ENCODE data around the gene CCNQ. TPM values are rescaled to one million over a fixed set of nuclear protein-coding genes. Genes with fewer than 3 reads are reported as not detected.

The CCNQ gene
- total and polyA plus RNA-seq, 10 of the 15 experiments (the other 5 are each of a cell fraction or from before 2014, with no cell fraction given): 0.45 to 36.2 (median 18.2) TPM

DNA sequence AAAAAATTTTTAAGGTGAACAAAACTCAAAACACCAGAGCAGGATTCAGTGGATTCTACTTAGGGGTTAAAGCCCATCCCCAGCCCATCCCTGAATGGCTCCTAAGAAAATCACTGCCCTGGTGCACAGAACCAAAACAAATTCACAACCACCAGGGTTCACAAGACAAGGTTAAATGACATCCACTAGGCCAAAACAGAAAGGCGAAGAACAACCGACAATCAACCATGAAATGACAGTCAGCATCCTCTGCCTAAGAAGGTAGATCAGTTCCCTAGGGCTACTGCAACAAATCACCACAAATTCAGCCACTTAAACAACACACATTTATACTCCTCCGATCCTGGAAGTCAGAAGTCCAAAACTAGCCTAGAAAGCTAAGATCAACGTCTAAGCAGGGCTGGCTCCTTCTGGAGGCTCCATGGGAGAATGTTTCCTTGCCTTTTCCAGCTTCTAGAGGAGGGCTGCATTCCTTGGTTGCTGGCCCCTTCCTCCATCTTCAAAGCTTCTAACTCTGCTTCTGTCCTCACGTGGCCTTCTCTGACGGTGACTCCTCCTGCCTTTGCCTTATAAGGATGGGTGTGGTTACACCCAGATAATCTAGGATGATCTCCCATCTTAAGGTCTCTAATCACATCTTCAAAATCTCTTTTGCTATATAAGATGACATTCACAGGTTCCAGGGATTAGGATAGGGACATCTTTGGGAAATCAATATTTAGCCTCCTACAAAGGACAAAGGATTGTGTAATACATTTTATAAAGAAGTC, 1.8 kb downstream of the CCNQ start:
- TF ChIP-seq POLR2A (IDR thresholded peaks at IDR 0.05; ENCODE audit: low read depth, low read length) (no peak), SRF (IDR thresholded peaks at IDR 0.05; ENCODE audit: low read depth in 2 of 2, low read length in 2 of 2) (peak; percentile 36 to 76; a peak in 2 of 4 replicates), SPI1 (IDR thresholded peaks at IDR 0.05; ENCODE audit: borderline replicate concordance, insufficient read depth, low read depth, low read length) (peak; percentile 5; the same call in 1 of the 2 replicates), YBX1 (IDR thresholded peaks at IDR 0.05) (no peak), SMAD5 (IDR thresholded peaks at IDR 0.05; ENCODE audit: low read depth) (no peak), RELB (IDR thresholded peaks at IDR 0.05; ENCODE audit: low read depth) (no peak)
- TF ChIP-seq, protein P1, sequence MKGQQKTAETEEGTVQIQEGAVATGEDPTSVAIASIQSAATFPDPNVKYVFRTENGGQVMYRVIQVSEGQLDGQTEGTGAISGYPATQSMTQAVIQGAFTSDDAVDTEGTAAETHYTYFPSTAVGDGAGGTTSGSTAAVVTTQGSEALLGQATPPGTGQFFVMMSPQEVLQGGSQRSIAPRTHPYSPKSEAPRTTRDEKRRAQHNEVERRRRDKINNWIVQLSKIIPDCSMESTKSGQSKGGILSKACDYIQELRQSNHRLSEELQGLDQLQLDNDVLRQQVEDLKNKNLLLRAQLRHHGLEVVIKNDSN (IDR thresholded peaks at IDR 0.05; ENCODE audit: borderline replicate concordance, extremely low read length, insufficient read depth, low read depth, low read length): peak; percentile 22
- no peaks in the 10 kb centered on the region; the same call in 1 of the 2 replicates for H3K4me1 ChIP-seq (ENCODE audit: control insufficient read depth, insufficient read depth, low read length)
- peaks cover 14% of the 10 kb centered on the region for H3K79me2 ChIP-seq (ENCODE audit: control insufficient read depth, insufficient read depth, low read length)
- POLR2A ChIA-PET: interaction anchor here (0.9 kb wide), 1 partner anchor 656 kb away, joined by 4 read pairs; no protein-coding TSS in a partner anchor
- no peaks in the 10 kb centered on the region for H3K27me3 ChIP-seq (replicated peaks in 1 of 2; ENCODE audit: control insufficient read depth in 2 of 2, insufficient read depth in 2 of 2, low read length in 1 of 2)
- H3K4me3 ChIP-seq: peak overlapping the region; percentile 68
- DNase-seq (ENCODE audit: low read depth, low spot score) (no peak), FAIRE-seq (no peak), ATAC-seq (peak; percentile 43)
- no peaks in the 10 kb centered on the region; a peak in 1 of 4 replicates for H3K36me3 ChIP-seq (ENCODE audit: control insufficient read depth in 2 of 2, insufficient read depth in 2 of 2, low read length in 1 of 2)
- WGBS (ENCODE audit: insufficient coverage, insufficient replicate concordance, low lambda C conversion rate, missing lambda C conversion rate): 38% methylated on average over 6 of the region's 6 CpGs
- SMC1A ChIA-PET (ENCODE audit: uncharacterized antibody, unreplicated experiment): interaction anchor here (0.8 kb wide), 1 partner anchor 11 kb away, joined by 3 read pairs; no protein-coding TSS in a partner anchor
- intact Hi-C loops (cut with micrococcal nuclease; ENCODE audit: unreplicated experiment): no loop called here
- H3K27ac ChIP-seq (ENCODE audit: control insufficient read depth, insufficient read depth): no peak overlapping the region
- peak overlapping the region; percentile 7 for H3K9ac ChIP-seq (ENCODE audit: control insufficient read depth, insufficient read depth, low read length)
- RAD21 ChIA-PET (ENCODE audit: unreplicated experiment): no interaction called here
- TSS peak; percentile 68 for BruUV-seq (replicated peaks)
- CTCF ChIA-PET: interaction anchor here (4.2 kb wide), 1 partner anchor 12 kb away, joined by 18 read pairs; no protein-coding TSS in a partner anchor
- no peak overlapping the region for H2AFZ ChIP-seq (ENCODE audit: control insufficient read depth, low read depth, low read length)
- no peaks in the 10 kb centered on the region for H4K20me1 ChIP-seq (ENCODE audit: control insufficient read depth, insufficient read depth)
- H3K9me3 ChIP-seq (replicated peaks; ENCODE audit: control insufficient read depth, insufficient read depth, low read length): no peaks in the 10 kb centered on the region; the same call in 2 of the 3 replicates
- in situ Hi-C loops (cut with MboI): no loop called here
- peak overlapping the region; percentile 45 for H3K4me2 ChIP-seq (ENCODE audit: control insufficient read depth, insufficient read depth)

All from GM12878 (cell line).